GM12801 (cell line): ENCODE data around the gene CCKAR.

Experiments used
- CTCF ChIP-seq: IDR thresholded peaks from one replicate; pipeline ENCODE4 v1.5.1; 2011; ENCODE audit warnings: control low read depth; ENCODE audit not compliant: insufficient read length; ENCODE audit errors: extremely low read depth

Gene CCKAR

GRCh38 chr4:26474551-26474950 lies 15.7 kb downstream of the CCKAR start:
- no peak for TF ChIP-seq CTCF

- TF ChIP-seq CTCF = no peak
Observed at GRCh38 chr4:26473893-26474292, 16.4 kb downstream of the CCKAR start.

- TF ChIP-seq CTCF = no peak
Observed at GRCh38 chr4:26471890-26472289, 18.4 kb downstream of the CCKAR start.

GRCh38 chr4:26468977-26469376 lies 21.3 kb downstream of the CCKAR start:
- no peak for TF ChIP-seq CTCF

- TF ChIP-seq CTCF = no peak
Observed at GRCh38 chr4:26468283-26468949, 21.9 kb downstream of the CCKAR start.

- TF ChIP-seq CTCF = no peak
Observed at GRCh38 chr4:26467724-26468123, 22.6 kb downstream of the CCKAR start.

GRCh38 chr4:26466578-26467270 lies 23.6 kb downstream of the CCKAR start:
- TF ChIP-seq CTCF = no peak
